Occipital lobe (tissue), 2 donors: ENCODE measurements around the gene PDZRN3. TPM values are rescaled to one million over a fixed set of nuclear protein-coding genes. Genes with fewer than 3 reads are reported as not detected.

Experiments
- DNase-seq: peaks from one replicate; lab custom pipeline; 2025; lab: John Stamatoyannopoulos, UW
- total RNA-seq: library from RNA; depleted of rRNA; stranded (reverse); fragments of >200 nt; gene quantifications from one replicate; pipeline ENCODE4 v1.2.3, GENCODE V29; 2014

The PDZRN3 gene
- total RNA-seq, 1 donor from 2014 or later, result 59.3 TPM

- no peak for DNase-seq
These were observed 126.9 kb downstream of the PDZRN3 start for GRCh38 chr3:73497646-73498406.

- no peak for DNase-seq
These were observed 131.0 kb downstream of the PDZRN3 start for GRCh38 chr3:73493543-73494308.

GRCh38 chr3:73492186-73492585 is 132.6 kb downstream of the PDZRN3 start:
- no peak for DNase-seq

- DNase-seq, result no peak
These were observed 133.5 kb downstream of the PDZRN3 start for GRCh38 chr3:73491287-73491662.

- no peak for DNase-seq
These were observed 134.1 kb downstream of the PDZRN3 start for GRCh38 chr3:73490453-73491286.

GRCh38 chr3:73485877-73486330 is 138.8 kb downstream of the PDZRN3 start:
- DNase-seq, result no peak

GRCh38 chr3:73484656-73485248 is 140.0 kb downstream of the PDZRN3 start:
- DNase-seq, result no peak

GRCh38 chr3:73481888-73482287 is 142.9 kb downstream of the PDZRN3 start:
- no peak for DNase-seq

GRCh38 chr3:73480187-73480672 is 144.5 kb downstream of the PDZRN3 start:
- no peak for DNase-seq

- DNase-seq, result no peak
These were observed 145.4 kb downstream of the PDZRN3 start for GRCh38 chr3:73479325-73479724.

- no peak for DNase-seq
These were observed 145.9 kb downstream of the PDZRN3 start for GRCh38 chr3:73478858-73479257.

- no peak for DNase-seq
These were observed 149.0 kb downstream of the PDZRN3 start for GRCh38 chr3:73475717-73476116.

- DNase-seq, result no peak
These were observed 149.6 kb downstream of the PDZRN3 start for GRCh38 chr3:73475175-73475574.

- DNase-seq, result no peak
These were observed 150.1 kb downstream of the PDZRN3 start for GRCh38 chr3:73474619-73475018.

- DNase-seq, result no peak
These were observed 150.8 kb downstream of the PDZRN3 start for GRCh38 chr3:73473898-73474416.

GRCh38 chr3:73473181-73473897 is 151.4 kb downstream of the PDZRN3 start:
- no peak for DNase-seq

GRCh38 chr3:73471986-73472787 is 152.6 kb downstream of the PDZRN3 start:
- no peak for DNase-seq

- DNase-seq, result no peak
These were observed 153.9 kb downstream of the PDZRN3 start for GRCh38 chr3:73470860-73471259.

- no peak for DNase-seq
These were observed 155.4 kb downstream of the PDZRN3 start for GRCh38 chr3:73469331-73469730.

- no peak for DNase-seq
These were observed 157.5 kb downstream of the PDZRN3 start for GRCh38 chr3:73467211-73467610.
